NB4 (cell line): Measurements from ENCODE around the gene TNS4.

Experiments
- CTCF ChIP-seq: IDR thresholded peaks from one replicate; pipeline ENCODE4 v1.5.1; 2012; ENCODE audit warnings: low read depth, low read length
- MAX ChIP-seq: IDR thresholded peaks from 2 replicates; pipeline ENCODE4 v1.6.1; 2011; ENCODE audit warnings: low read depth, low read length

GRCh38 chr17:40498281-40499084, 2.9 kb downstream of the TNS4 start:
- TF ChIP-seq CTCF (no peak), MAX (no peak)
